Skeletal muscle cell (primary cell): ENCODE measurements around the gene TBC1D16.

Experiments
- DNase-seq: peaks from one replicate; pipeline ENCODE4 v3.0.0-alpha.2; 2010; ENCODE audit warnings: low read depth
- H3K4me3 ChIP-seq: 2 replicates; pipeline ENCODE4 v1.5.1; 2011; ENCODE audit warnings: low read depth, mild to moderate bottlenecking, control low read depth, low read length, moderate library complexity

The TBC1D16 gene

GRCh38 chr17:79946352-79947231 is 89.1 kb downstream of the TBC1D16 start:
- no peak overlapping the region for H3K4me3 ChIP-seq
- no peak for DNase-seq

- H3K4me3 ChIP-seq = no peak overlapping the region
- DNase-seq = no peak
Measured at GRCh38 chr17:79945591-79946255, 89.9 kb downstream of the TBC1D16 start.

GRCh38 chr17:79944821-79945391 is 90.8 kb downstream of the TBC1D16 start:
- DNase-seq = no peak
- no peak overlapping the region for H3K4me3 ChIP-seq

GRCh38 chr17:79944251-79944812 is 91.3 kb downstream of the TBC1D16 start:
- H3K4me3 ChIP-seq = no peak overlapping the region
- DNase-seq = no peak

- DNase-seq = no peak
- no peak overlapping the region for H3K4me3 ChIP-seq
Measured at GRCh38 chr17:79943347-79944241, 92.1 kb downstream of the TBC1D16 start.

- H3K4me3 ChIP-seq = no peak overlapping the region
- DNase-seq = no peak
Measured at GRCh38 chr17:79942591-79943346, 92.9 kb downstream of the TBC1D16 start.

- no peak for DNase-seq
- no peak overlapping the region for H3K4me3 ChIP-seq
Measured at GRCh38 chr17:79942011-79942405, 93.7 kb downstream of the TBC1D16 start.

- H3K4me3 ChIP-seq = no peak overlapping the region
Measured at GRCh38 chr17:79941088-79942010, 94.3 kb downstream of the TBC1D16 start.

GRCh38 chr17:79940459-79941087 is 95.1 kb downstream of the TBC1D16 start:
- no peak overlapping the region for H3K4me3 ChIP-seq
- no peak for DNase-seq

More at GRCh38 chr17:79941088-79942010, 94.3 kb downstream of the TBC1D16 start:
- DNase-seq = no peak

GRCh38 chr17:79939755-79940458 is 95.8 kb downstream of the TBC1D16 start:
- DNase-seq = no peak
- H3K4me3 ChIP-seq = no peak overlapping the region

GRCh38 chr17:79939094-79939435 is 96.6 kb downstream of the TBC1D16 start:
- H3K4me3 ChIP-seq = no peak overlapping the region
- no peak for DNase-seq

- no peak overlapping the region for H3K4me3 ChIP-seq
- no peak for DNase-seq
Measured at GRCh38 chr17:79938336-79939093, 97.2 kb downstream of the TBC1D16 start.

- no peak for DNase-seq
- no peak overlapping the region for H3K4me3 ChIP-seq
Measured at GRCh38 chr17:79937391-79938335, 98.0 kb downstream of the TBC1D16 start.

GRCh38 chr17:79936641-79937381 is 98.9 kb downstream of the TBC1D16 start:
- H3K4me3 ChIP-seq = no peak overlapping the region
- no peak for DNase-seq
